DOHH2 (cell line): ENCODE results near the gene EML4.

Experiments
- CTCF ChIP-seq: fragments of 200-600 bp; sonication (generic); IDR thresholded peaks from one replicate; pipeline ENCODE4 v1.5.1; 2014; ENCODE audit warnings: antibody characterized with exemption, mild to moderate bottlenecking, low read depth, low read length; ENCODE audit not compliant: poor library complexity, severe bottlenecking
- EZH2phosphoT487 ChIP-seq: fragments of 200-600 bp; sonication (generic); IDR thresholded peaks from 2 replicates; pipeline ENCODE4 v1.6.1; 2017; ENCODE audit warnings: borderline replicate concordance, mild to moderate bottlenecking, antibody characterized with exemption, low read length, moderate library complexity, mixed read lengths

- TF ChIP-seq CTCF (no peak), EZH2phosphoT487 (no peak)
Measured at GRCh38 chr2:42225573-42225972, 56.4 kb downstream of the EML4 start.
